PC-3 (cell line): ENCODE measurements around the gene IWS1. TPM values are rescaled to one million over a fixed set of nuclear protein-coding genes. Genes with fewer than 3 reads are reported as not detected.
A peak's percentile ranks its signal among the peaks of the same experiment; 100 is the strongest.
"Not testable (repeated sequence)": the region's sequence is repeated elsewhere in the genome, so short reads cannot be mapped to it uniquely, and the experiment has no call there.

Experiments used
- ATAC-seq: fragments of 200-7000 bp; cut with Tn5 transposase; 2 replicates; pipeline ENCODE4 v1.9.1; 2020; ENCODE audit warnings: mild to moderate bottlenecking, moderate library complexity
- BruUV-seq: library from RNA; stranded (reverse); fragments of 400-500 nt; replicated peaks from 2 replicates; lab custom pipeline; 2021; lab: Mats Ljungman, UMichigan
- CTCF ChIA-PET: fragments of 300-600 bp; sonication (Branson Sonifier 250); formaldehyde crosslinking; loops from one replicate; lab custom pipeline; 2022; ENCODE audit warnings: antibody characterized with exemption; lab: Charles Lee
- POLR2A ChIA-PET: fragments of 300-600 bp; sonication (Branson Sonifier 250); formaldehyde crosslinking; loops from one replicate; lab custom pipeline; 2022; ENCODE audit warnings: antibody characterized with exemption; ENCODE audit not compliant: unreplicated experiment; lab: Charles Lee
- DNase-seq: peaks from one replicate; pipeline ENCODE4 v3.0.0-alpha.2; 2015
- H2AFZ ChIP-seq: fragments of 300-600 bp; sonication (generic); 2 replicates; pipeline ENCODE4 v1.6.0; 2016; ENCODE audit warnings: antibody characterized with exemption, low read length
- H3F3A ChIP-seq: fragments of 300-600 bp; sonication (generic); one replicate; pipeline ENCODE4 v1.6.0; 2017; ENCODE audit warnings: antibody characterized with exemption, low read length, control low read depth, mild to moderate bottlenecking; ENCODE audit not compliant: unreplicated experiment
- H3K27ac ChIP-seq: fragments of 300-600 bp; sonication (generic); 2 replicates; pipeline ENCODE4 v1.5.1; 2016; ENCODE audit warnings: mild to moderate bottlenecking, low read length
- H3K27me3 ChIP-seq: fragments of 300-600 bp; sonication (generic); 2 replicates; pipeline ENCODE4 v1.6.1; 2016; ENCODE audit warnings: low read length, mixed read lengths
- H3K36me3 ChIP-seq: fragments of 300-600 bp; sonication (generic); 2 replicates; pipeline ENCODE4 v1.6.1; 2016; ENCODE audit warnings: low read depth, mixed run types, low read length, mixed read lengths
- H3K4me1 ChIP-seq: fragments of 300-600 bp; sonication (generic); 2 replicates; pipeline ENCODE4 v1.5.1; 2016; ENCODE audit warnings: low read length; ENCODE audit not compliant: insufficient read depth
- H3K4me2 ChIP-seq: fragments of 300-600 bp; sonication (generic); 2 replicates; pipeline ENCODE4 v1.6.0; 2016; ENCODE audit warnings: low read length
- H3K4me3 ChIP-seq: fragments of 300-600 bp; sonication (generic); 2 replicates; pipeline ENCODE4 v1.5.1; 2016; ENCODE audit warnings: mild to moderate bottlenecking, low read length, mixed read lengths
- H3K79me2 ChIP-seq: fragments of 300-600 bp; sonication (generic); 2 replicates; pipeline ENCODE4 v1.6.1; 2017; ENCODE audit warnings: low read length, mixed read lengths
- H3K9ac ChIP-seq: fragments of 300-600 bp; sonication (generic); 2 replicates; pipeline ENCODE4 v1.6.0; 2016; ENCODE audit warnings: mild to moderate bottlenecking, low read length
- H3K9me2 ChIP-seq: fragments of 300-600 bp; sonication (generic); replicated peaks from 2 replicates; pipeline ENCODE4 v1.6.1; 2016; ENCODE audit warnings: mixed run types, low read length, mixed read lengths
- H3K9me3 ChIP-seq: fragments of 300-600 bp; sonication (generic); 2 replicates; pipeline ENCODE4 v1.6.1; 2016; ENCODE audit warnings: low read length, mixed read lengths
- H4K20me1 ChIP-seq: fragments of 300-600 bp; sonication (generic); 2 replicates; pipeline ENCODE4 v1.6.1; 2016; ENCODE audit warnings: low read length, mixed read lengths
- EZH2 ChIP-seq: fragments of 300-600 bp; sonication (generic); IDR thresholded peaks from one replicate; pipeline ENCODE4 v1.6.1; 2017; ENCODE audit warnings: antibody characterized with exemption, mild to moderate bottlenecking, low read length; ENCODE audit not compliant: unreplicated experiment
- EZH2phosphoT487 ChIP-seq: fragments of 300-600 bp; sonication (generic); IDR thresholded peaks from 2 replicates; pipeline ENCODE4 v1.6.1; 2018; ENCODE audit warnings: mild to moderate bottlenecking, antibody characterized with exemption, low read length, borderline replicate concordance
- intact Hi-C: fragments of 100-400 bp; cut with micrococcal nuclease; formaldehyde crosslinking; loops from 2 replicates; pipeline ENCODE4 v1.9.0; 2023
- total RNA-seq: library from RNA; depleted of rRNA; stranded (reverse); fragments of >200 nt; gene quantifications from 2 replicates; pipeline ENCODE4 v1.2.3, GENCODE V29; 2014
- TF ChIP-seq, protein P1 (sequence below): fragments of 300-600 bp; sonication (generic); conservative IDR thresholded peaks from 2 replicates; pipeline ENCODE4 v1.5.1; 2017; ENCODE audit warnings: antibody characterized with exemption, low read depth, mild to moderate bottlenecking, low read length

The IWS1 gene
- total RNA-seq, 1 experiment from 2014 or later = 51.4 TPM

- Histone ChIP-seq H3F3A (no peaks in the 10 kb centered on the region), H3K9me2 (no peaks in the 10 kb centered on the region), H3K27me3 (no peaks in the 10 kb centered on the region), H3K79me2 (peaks cover 56% of the 10 kb centered on the region), H3K4me1 (peaks cover 31% of the 10 kb centered on the region), H3K4me2 (peak overlapping the region; percentile 88), H3K9me3 (no peaks in the 10 kb centered on the region), H3K36me3 (peaks cover 24% of the 10 kb centered on the region), H4K20me1 (peaks cover 7% of the 10 kb centered on the region), H3K9ac (peak overlapping the region; percentile 98), H3K4me3 (peak overlapping the region; percentile 95), H3K27ac (peak overlapping the region; percentile 90), H2AFZ (peak overlapping the region; percentile 84)
- TSS peak; percentile 60 for BruUV-seq
- TF ChIP-seq EZH2phosphoT487 (no peak), EZH2 (no peak)
- TF ChIP-seq, protein P1, sequence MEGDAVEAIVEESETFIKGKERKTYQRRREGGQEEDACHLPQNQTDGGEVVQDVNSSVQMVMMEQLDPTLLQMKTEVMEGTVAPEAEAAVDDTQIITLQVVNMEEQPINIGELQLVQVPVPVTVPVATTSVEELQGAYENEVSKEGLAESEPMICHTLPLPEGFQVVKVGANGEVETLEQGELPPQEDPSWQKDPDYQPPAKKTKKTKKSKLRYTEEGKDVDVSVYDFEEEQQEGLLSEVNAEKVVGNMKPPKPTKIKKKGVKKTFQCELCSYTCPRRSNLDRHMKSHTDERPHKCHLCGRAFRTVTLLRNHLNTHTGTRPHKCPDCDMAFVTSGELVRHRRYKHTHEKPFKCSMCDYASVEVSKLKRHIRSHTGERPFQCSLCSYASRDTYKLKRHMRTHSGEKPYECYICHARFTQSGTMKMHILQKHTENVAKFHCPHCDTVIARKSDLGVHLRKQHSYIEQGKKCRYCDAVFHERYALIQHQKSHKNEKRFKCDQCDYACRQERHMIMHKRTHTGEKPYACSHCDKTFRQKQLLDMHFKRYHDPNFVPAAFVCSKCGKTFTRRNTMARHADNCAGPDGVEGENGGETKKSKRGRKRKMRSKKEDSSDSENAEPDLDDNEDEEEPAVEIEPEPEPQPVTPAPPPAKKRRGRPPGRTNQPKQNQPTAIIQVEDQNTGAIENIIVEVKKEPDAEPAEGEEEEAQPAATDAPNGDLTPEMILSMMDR = no peak
- DNase-seq = peak; percentile 47
- ATAC-seq = peak; percentile 21
- POLR2A ChIA-PET = interaction anchor here (1.0 kb wide), 1 partner anchor 17 kb away, joined by 3 read pairs; no protein-coding TSS in a partner anchor
- CTCF ChIA-PET = interaction anchor here (1.0 kb wide), 1 partner anchor 66 kb away, joined by 9 read pairs; no protein-coding TSS in a partner anchor
- intact Hi-C loops = loop anchor here (1.0 kb wide), 3 partner anchors 17 to 124 kb away; no protein-coding TSS in a partner anchor
Measured at GRCh38 chr2:127525691-127526131, 578 bp downstream of the IWS1 start.

DNA sequence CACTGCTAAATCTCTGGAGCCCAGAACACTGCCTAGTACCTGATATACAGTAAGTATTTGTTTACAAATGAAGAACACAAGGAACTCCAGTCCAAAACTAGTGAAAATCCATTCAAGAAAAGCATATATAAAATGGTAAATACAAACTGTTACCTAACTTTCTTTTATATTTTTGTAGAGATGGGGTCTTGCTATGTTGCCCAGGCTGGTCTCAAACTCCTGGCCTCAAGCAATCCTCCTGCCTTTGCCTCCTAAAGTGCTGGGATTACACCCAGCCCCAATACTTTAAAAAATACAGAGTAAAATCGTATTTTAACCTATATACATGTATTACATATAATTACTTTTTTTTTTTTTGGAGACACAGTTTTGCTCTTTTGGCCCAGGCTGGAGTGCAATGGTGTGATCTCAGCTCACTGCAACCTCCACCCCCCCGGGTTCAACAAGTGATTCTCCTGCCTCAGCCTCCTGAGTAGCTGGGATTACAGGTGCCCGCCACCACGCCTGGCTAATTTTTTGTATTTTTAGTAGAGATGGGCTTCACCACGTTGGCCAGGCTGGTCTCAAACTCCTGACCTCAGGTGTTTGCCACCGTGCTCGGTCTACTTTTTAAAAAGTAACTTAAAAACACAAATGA is 2.0 kb downstream of the IWS1 start:
- H3K9me2 ChIP-seq, H3K27ac ChIP-seq, intact Hi-C loops, H2AFZ ChIP-seq, H4K20me1 ChIP-seq, ATAC-seq, CTCF ChIA-PET, POLR2A ChIA-PET, H3K9ac ChIP-seq, DNase-seq, H3F3A ChIP-seq, H3K27me3 ChIP-seq, H3K9me3 ChIP-seq: not testable (repeated sequence)
- Histone ChIP-seq H3K4me3 (peak overlapping the region; percentile 51; the same call in 1 of the 2 replicates), H3K36me3 (peaks cover 29% of the 10 kb centered on the region), H3K79me2 (peaks cover 70% of the 10 kb centered on the region), H3K4me2 (peak overlapping the region; percentile 67), H3K4me1 (peaks cover 22% of the 10 kb centered on the region)
- TSS peak; percentile 1 for BruUV-seq

DNA sequence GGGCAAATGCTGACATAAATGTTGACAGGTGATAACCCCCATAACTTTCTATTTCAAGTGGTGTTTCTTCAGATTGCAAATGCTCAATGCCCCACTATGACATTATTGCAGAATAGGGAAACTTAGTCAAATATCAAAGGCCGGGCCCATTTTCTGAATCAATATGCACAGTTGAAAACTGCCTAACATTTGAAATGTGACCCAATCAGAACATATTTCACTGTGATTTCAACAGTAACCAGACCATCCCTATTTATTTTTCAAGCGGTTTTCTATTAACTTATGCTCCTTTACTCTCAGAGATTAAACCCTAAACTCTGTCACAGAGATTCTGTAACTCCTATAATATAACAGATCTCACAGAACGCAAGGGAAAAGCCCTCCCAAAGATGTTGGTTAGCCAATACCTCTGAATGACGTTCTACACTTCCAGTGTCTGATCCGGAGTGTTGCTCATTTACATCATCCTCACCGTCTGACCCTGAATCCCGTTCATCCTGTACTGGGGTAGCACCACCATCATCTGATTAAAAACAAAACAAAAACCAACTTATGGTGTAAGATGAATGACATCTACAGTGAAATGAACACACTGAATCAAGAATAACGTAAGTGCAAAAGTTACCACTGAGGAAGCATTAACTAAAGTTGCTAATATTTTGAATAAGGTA is 2.9 kb downstream of the IWS1 start:
- no peak overlapping the region for H3K4me3 ChIP-seq
- H4K20me1 ChIP-seq = peaks cover 7% of the 10 kb centered on the region
- intact Hi-C loops = no loop called here
- peaks cover 34% of the 10 kb centered on the region for H3K36me3 ChIP-seq
- DNase-seq = no peak
- H3K79me2 ChIP-seq = peaks cover 79% of the 10 kb centered on the region
- H3K4me1 ChIP-seq = peaks cover 22% of the 10 kb centered on the region
- CTCF ChIA-PET = no interaction called here
- no peaks in the 10 kb centered on the region for H3F3A ChIP-seq
- no peak overlapping the region for H3K9ac ChIP-seq
- H3K9me3 ChIP-seq = no peaks in the 10 kb centered on the region
- H3K4me2 ChIP-seq = peak overlapping the region; percentile 67
- H2AFZ ChIP-seq = no peak overlapping the region
- POLR2A ChIA-PET = no interaction called here
- BruUV-seq = no TSS peak
- no peaks in the 10 kb centered on the region for H3K9me2 ChIP-seq
- ATAC-seq = no peak
- no peaks in the 10 kb centered on the region for H3K27me3 ChIP-seq
- TF ChIP-seq EZH2 (no peak), EZH2phosphoT487 (no peak)
- TF ChIP-seq, protein P1 = no peak
- H3K27ac ChIP-seq = no peak overlapping the region
